SK-N-SH (cell line): ENCODE measurements around the gene RNF175. TPM values are rescaled to one million over a fixed set of nuclear protein-coding genes. Genes with fewer than 3 reads are reported as not detected.

Experiments used
- CTCF ChIA-PET: fragments of 300-600, 350-600 bp; formaldehyde crosslinking; extraction: SDS; loops from one replicate; lab custom pipeline; 2021; lab: Yijun Ruan, JAX
- POLR2A ChIA-PET: fragments of 350-600 bp; sonication (Branson Sonifier 250); formaldehyde crosslinking; extraction: SDS; loops from one replicate; lab custom pipeline; 2020; ENCODE audit warnings: antibody characterized with exemption, inconsistent platforms; lab: Yijun Ruan, JAX
- DNase-seq: peaks from one replicate; pipeline ENCODE4 v3.0.0; 2012
- H2AFZ ChIP-seq: fragments of 200-600 bp; sonication (generic); 2 replicates; pipeline ENCODE4 v1.8.1; 2016; ENCODE audit warnings: antibody characterized with exemption, mild to moderate bottlenecking, low read depth
- H3F3A ChIP-seq: fragments of 200-600 bp; sonication (generic); replicated peaks from 2 replicates; pipeline ENCODE3; 2016; ENCODE audit warnings: antibody characterized with exemption, mild to moderate bottlenecking; ENCODE audit not compliant: insufficient read depth
- H3K27ac ChIP-seq, 2 experiments: fragments of 200-500 bp in 1 of 2; fragments of 200-600 bp in 1 of 2; sonication (Bioruptor generic) in 1 of 2; sonication (generic), shearing (Covaris generic) in 1 of 2; 2 replicates each; pipeline versions ENCODE4 v1.5.1 to v1.6.1; 2014 to 2016; ENCODE audit warnings: low read depth in 2 of 2, inconsistent platforms in 1 of 2, low read length in 1 of 2, mild to moderate bottlenecking in 1 of 2, mixed read lengths in 1 of 2
- H3K27me3 ChIP-seq: fragments of 200-600 bp; sonication (generic), shearing (Covaris generic); 2 replicates; pipeline ENCODE4 v1.6.1; 2016; ENCODE audit warnings: mixed run types; ENCODE audit not compliant: insufficient read depth
- H3K36me3 ChIP-seq, 2 experiments: fragments of 200-500 bp in 1 of 2; fragments of 200-600 bp in 1 of 2; sonication (Bioruptor generic) in 1 of 2; sonication (generic) in 1 of 2; replicated peaks in 1 of 2; 2 replicates each; pipeline versions ENCODE3 to v1.5.1; 2014 to 2016; ENCODE audit warnings: low read length in 1 of 2, mild to moderate bottlenecking in 1 of 2; ENCODE audit not compliant: insufficient read depth in 2 of 2, control insufficient read depth in 1 of 2
- H3K4me1 ChIP-seq, 2 experiments: fragments of 200-500 bp in 1 of 2; fragments of 200-600 bp in 1 of 2; sonication (Bioruptor generic) in 1 of 2; sonication (generic), shearing (Covaris generic) in 1 of 2; 2 replicates each; pipeline versions ENCODE4 v1.5.1 to v1.6.1; 2014 to 2016; ENCODE audit warnings: low read depth in 1 of 2, low read length in 1 of 2, mixed run types in 1 of 2; ENCODE audit not compliant: insufficient read depth in 2 of 2, control insufficient read depth in 1 of 2
- H3K4me2 ChIP-seq: fragments of 200-600 bp; sonication (generic), shearing (Covaris generic); 2 replicates; pipeline ENCODE4 v1.6.1; 2017; ENCODE audit warnings: mixed run types
- H3K4me3 ChIP-seq, 2 experiments: fragments of 200-500 bp in 1 of 2; fragments of 200-600 bp in 1 of 2; sonication (Bioruptor generic) in 1 of 2; sonication (generic), shearing (Covaris generic) in 1 of 2; 2 replicates each; pipeline versions ENCODE4 v1.5.1 to v1.8.1; 2014 to 2016; ENCODE audit warnings: low read depth in 2 of 2, inconsistent platforms in 1 of 2, low read length in 1 of 2, mild to moderate bottlenecking in 1 of 2, mixed read lengths in 1 of 2, moderate library complexity in 1 of 2
- H3K79me2 ChIP-seq: fragments of 200-600 bp; sonication (generic); 2 replicates; pipeline ENCODE4 v1.8.1; 2017; ENCODE audit warnings: mild to moderate bottlenecking; ENCODE audit not compliant: insufficient read depth
- H3K9ac ChIP-seq: fragments of 200-600 bp; sonication (generic); 2 replicates; pipeline ENCODE4 v1.6.1; 2017; ENCODE audit warnings: mixed run types
- H3K9me2 ChIP-seq: fragments of 200-600 bp; sonication (generic); 2 replicates; pipeline ENCODE4 v1.6.1; 2017; ENCODE audit warnings: mixed run types
- H3K9me3 ChIP-seq: fragments of 200-600 bp; sonication (generic); 2 replicates; pipeline ENCODE4 v1.6.1; 2017; ENCODE audit warnings: mixed run types, mild to moderate bottlenecking, moderate library complexity
- H4K20me1 ChIP-seq: fragments of 200-600 bp; sonication (generic); 2 replicates; pipeline ENCODE4 v1.6.1; 2017; ENCODE audit warnings: mild to moderate bottlenecking, mixed run types; ENCODE audit not compliant: insufficient read depth
- ELF1 ChIP-seq: IDR thresholded peaks from 2 replicates; pipeline ENCODE4 v1.4.0; 2012
- EZH2phosphoT487 ChIP-seq: fragments of 200-600 bp; sonication (generic); IDR thresholded peaks from 2 replicates; pipeline ENCODE4 v1.6.1; 2017; ENCODE audit warnings: low read depth, mixed run types, mild to moderate bottlenecking, antibody characterized with exemption, moderate library complexity, borderline replicate concordance
- FOSL2 ChIP-seq: IDR thresholded peaks from 2 replicates; pipeline ENCODE4 v1.4.0; 2012; ENCODE audit warnings: low read depth, mild to moderate bottlenecking, moderate library complexity, borderline replicate concordance
- FOXJ3 ChIP-seq: sonication (generic); formaldehyde crosslinking; IDR thresholded peaks from 2 replicates; pipeline ENCODE4 v1.5.1; 2020; ENCODE audit warnings: mild to moderate bottlenecking, missing genetic modification reagents
- FOXM1 ChIP-seq: IDR thresholded peaks from 2 replicates; pipeline ENCODE4 v1.4.0; 2012; ENCODE audit warnings: low read depth, mild to moderate bottlenecking
- GATA2 ChIP-seq: sonication (generic); formaldehyde crosslinking; IDR thresholded peaks from 2 replicates; pipeline ENCODE4 v1.5.0; 2020; ENCODE audit warnings: mild to moderate bottlenecking, missing genetic modification reagents
- NFIC ChIP-seq: IDR thresholded peaks from 2 replicates; pipeline ENCODE4 v1.4.0; 2012; ENCODE audit warnings: borderline replicate concordance
- RCOR1 ChIP-seq: fragments of 150-350 bp; IDR thresholded peaks from 2 replicates; pipeline ENCODE4 v1.6.1; 2017; ENCODE audit warnings: antibody characterized with exemption, low read length
- RFX5 ChIP-seq: IDR thresholded peaks from 2 replicates; pipeline ENCODE4 v1.6.1; 2012; ENCODE audit warnings: mild to moderate bottlenecking, improper control_type of control experiment, low read length
- TEAD4 ChIP-seq: IDR thresholded peaks from 2 replicates; pipeline ENCODE4 v1.4.0; 2012; ENCODE audit warnings: mild to moderate bottlenecking, borderline replicate concordance; ENCODE audit not compliant: insufficient read depth
- YY1 ChIP-seq: IDR thresholded peaks from 2 replicates; pipeline ENCODE4 v1.4.0; 2012; ENCODE audit warnings: low read depth, mild to moderate bottlenecking
- WGBS: methylation state at CpG from one replicate; pipeline ENCODE4 v1.1.6; 2017; ENCODE audit warnings: low lambda C conversion rate; 5-methylcytosine and 5-hydroxymethylcytosine counted together
- polyA plus RNA-seq, 3 experiments: library from polyadenylated mRNA; depleted of rRNA; stranded (reverse); fragments of >200 nt; gene quantifications; 2 replicates each; pipeline ENCODE4 v1.2.3, GENCODE V29; 2012
- TF ChIP-seq, protein P1 (sequence below): IDR thresholded peaks from 2 replicates; pipeline ENCODE4 v1.6.1; 2012; ENCODE audit warnings: mild to moderate bottlenecking, low read depth, low read length, moderate library complexity
- TF ChIP-seq, protein P2 (sequence below): IDR thresholded peaks from 2 replicates; pipeline ENCODE4 v1.4.0; 2012; ENCODE audit warnings: low read depth, borderline replicate concordance
- TF ChIP-seq, protein P3 (sequence below): IDR thresholded peaks from 2 replicates; pipeline ENCODE4 v1.4.0; 2012; ENCODE audit warnings: low read depth, borderline replicate concordance
- TF ChIP-seq, protein P4 (sequence below): fragments of 150-350 bp; IDR thresholded peaks from 2 replicates; pipeline ENCODE4 v1.6.1; 2017; ENCODE audit warnings: antibody characterized with exemption, low read length, low read depth, borderline replicate concordance
- TF ChIP-seq, protein P5 (sequence below): fragments of 200-600 bp; sonication (generic); IDR thresholded peaks from 2 replicates; pipeline ENCODE4 v1.6.1; 2017; ENCODE audit warnings: antibody characterized with exemption, mild to moderate bottlenecking, moderate library complexity
- TF ChIP-seq, protein P6 (sequence below): IDR thresholded peaks from 2 replicates; pipeline ENCODE4 v1.4.0; 2012; ENCODE audit warnings: low read depth
- TF ChIP-seq, protein P7 (sequence below): fragments of 150-350 bp; IDR thresholded peaks from 2 replicates; pipeline ENCODE4 v1.6.1; 2016; ENCODE audit warnings: mild to moderate bottlenecking, low read depth, low read length

Gene RNF175
- polyA plus RNA-seq, 1 of the 3 experiments (the other 2 are of a cell fraction): 0.10 TPM

DNA sequence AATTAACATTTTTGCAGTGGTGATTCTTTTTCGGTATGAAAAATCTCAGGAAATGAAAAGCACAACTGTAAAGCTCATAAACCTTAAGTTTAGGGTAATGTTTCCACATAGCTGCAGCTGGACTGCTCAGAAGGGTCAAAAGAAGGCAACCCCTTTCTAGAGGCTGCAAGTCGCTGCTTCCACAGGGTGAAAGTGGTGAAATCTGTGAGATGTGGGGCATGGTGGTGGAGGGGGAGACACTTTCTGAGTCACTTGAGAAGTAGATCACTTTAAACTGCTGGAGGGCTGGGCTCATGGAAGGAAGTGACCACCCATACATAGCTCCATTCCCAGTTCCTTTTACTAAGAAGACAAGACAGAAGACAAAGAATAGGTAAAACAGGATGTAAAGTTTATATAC lies 20.4 kb upstream of the RNF175 start:
- TF ChIP-seq TEAD4 (no peak), FOXJ3 (no peak), FOXM1 (no peak), RCOR1 (no peak), FOSL2 (no peak), ELF1 (no peak), NFIC (no peak), EZH2phosphoT487 (no peak), YY1 (no peak), GATA2 (CRISPR knock-in tag) (no peak), RFX5 (no peak)
- TF ChIP-seq, protein P1, sequence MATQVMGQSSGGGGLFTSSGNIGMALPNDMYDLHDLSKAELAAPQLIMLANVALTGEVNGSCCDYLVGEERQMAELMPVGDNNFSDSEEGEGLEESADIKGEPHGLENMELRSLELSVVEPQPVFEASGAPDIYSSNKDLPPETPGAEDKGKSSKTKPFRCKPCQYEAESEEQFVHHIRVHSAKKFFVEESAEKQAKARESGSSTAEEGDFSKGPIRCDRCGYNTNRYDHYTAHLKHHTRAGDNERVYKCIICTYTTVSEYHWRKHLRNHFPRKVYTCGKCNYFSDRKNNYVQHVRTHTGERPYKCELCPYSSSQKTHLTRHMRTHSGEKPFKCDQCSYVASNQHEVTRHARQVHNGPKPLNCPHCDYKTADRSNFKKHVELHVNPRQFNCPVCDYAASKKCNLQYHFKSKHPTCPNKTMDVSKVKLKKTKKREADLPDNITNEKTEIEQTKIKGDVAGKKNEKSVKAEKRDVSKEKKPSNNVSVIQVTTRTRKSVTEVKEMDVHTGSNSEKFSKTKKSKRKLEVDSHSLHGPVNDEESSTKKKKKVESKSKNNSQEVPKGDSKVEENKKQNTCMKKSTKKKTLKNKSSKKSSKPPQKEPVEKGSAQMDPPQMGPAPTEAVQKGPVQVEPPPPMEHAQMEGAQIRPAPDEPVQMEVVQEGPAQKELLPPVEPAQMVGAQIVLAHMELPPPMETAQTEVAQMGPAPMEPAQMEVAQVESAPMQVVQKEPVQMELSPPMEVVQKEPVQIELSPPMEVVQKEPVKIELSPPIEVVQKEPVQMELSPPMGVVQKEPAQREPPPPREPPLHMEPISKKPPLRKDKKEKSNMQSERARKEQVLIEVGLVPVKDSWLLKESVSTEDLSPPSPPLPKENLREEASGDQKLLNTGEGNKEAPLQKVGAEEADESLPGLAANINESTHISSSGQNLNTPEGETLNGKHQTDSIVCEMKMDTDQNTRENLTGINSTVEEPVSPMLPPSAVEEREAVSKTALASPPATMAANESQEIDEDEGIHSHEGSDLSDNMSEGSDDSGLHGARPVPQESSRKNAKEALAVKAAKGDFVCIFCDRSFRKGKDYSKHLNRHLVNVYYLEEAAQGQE: no peak
- TF ChIP-seq, protein P2, sequence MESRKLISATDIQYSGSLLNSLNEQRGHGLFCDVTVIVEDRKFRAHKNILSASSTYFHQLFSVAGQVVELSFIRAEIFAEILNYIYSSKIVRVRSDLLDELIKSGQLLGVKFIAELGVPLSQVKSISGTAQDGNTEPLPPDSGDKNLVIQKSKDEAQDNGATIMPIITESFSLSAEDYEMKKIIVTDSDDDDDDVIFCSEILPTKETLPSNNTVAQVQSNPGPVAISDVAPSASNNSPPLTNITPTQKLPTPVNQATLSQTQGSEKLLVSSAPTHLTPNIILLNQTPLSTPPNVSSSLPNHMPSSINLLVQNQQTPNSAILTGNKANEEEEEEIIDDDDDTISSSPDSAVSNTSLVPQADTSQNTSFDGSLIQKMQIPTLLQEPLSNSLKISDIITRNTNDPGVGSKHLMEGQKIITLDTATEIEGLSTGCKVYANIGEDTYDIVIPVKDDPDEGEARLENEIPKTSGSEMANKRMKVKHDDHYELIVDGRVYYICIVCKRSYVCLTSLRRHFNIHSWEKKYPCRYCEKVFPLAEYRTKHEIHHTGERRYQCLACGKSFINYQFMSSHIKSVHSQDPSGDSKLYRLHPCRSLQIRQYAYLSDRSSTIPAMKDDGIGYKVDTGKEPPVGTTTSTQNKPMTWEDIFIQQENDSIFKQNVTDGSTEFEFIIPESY: no peak
- TF ChIP-seq, protein P3, sequence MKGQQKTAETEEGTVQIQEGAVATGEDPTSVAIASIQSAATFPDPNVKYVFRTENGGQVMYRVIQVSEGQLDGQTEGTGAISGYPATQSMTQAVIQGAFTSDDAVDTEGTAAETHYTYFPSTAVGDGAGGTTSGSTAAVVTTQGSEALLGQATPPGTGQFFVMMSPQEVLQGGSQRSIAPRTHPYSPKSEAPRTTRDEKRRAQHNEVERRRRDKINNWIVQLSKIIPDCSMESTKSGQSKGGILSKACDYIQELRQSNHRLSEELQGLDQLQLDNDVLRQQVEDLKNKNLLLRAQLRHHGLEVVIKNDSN: no peak
- TF ChIP-seq, protein P4, sequence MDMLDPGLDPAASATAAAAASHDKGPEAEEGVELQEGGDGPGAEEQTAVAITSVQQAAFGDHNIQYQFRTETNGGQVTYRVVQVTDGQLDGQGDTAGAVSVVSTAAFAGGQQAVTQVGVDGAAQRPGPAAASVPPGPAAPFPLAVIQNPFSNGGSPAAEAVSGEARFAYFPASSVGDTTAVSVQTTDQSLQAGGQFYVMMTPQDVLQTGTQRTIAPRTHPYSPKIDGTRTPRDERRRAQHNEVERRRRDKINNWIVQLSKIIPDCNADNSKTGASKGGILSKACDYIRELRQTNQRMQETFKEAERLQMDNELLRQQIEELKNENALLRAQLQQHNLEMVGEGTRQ: no peak
- TF ChIP-seq, protein P5, sequence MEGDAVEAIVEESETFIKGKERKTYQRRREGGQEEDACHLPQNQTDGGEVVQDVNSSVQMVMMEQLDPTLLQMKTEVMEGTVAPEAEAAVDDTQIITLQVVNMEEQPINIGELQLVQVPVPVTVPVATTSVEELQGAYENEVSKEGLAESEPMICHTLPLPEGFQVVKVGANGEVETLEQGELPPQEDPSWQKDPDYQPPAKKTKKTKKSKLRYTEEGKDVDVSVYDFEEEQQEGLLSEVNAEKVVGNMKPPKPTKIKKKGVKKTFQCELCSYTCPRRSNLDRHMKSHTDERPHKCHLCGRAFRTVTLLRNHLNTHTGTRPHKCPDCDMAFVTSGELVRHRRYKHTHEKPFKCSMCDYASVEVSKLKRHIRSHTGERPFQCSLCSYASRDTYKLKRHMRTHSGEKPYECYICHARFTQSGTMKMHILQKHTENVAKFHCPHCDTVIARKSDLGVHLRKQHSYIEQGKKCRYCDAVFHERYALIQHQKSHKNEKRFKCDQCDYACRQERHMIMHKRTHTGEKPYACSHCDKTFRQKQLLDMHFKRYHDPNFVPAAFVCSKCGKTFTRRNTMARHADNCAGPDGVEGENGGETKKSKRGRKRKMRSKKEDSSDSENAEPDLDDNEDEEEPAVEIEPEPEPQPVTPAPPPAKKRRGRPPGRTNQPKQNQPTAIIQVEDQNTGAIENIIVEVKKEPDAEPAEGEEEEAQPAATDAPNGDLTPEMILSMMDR: no peak
- TF ChIP-seq, protein P6, sequence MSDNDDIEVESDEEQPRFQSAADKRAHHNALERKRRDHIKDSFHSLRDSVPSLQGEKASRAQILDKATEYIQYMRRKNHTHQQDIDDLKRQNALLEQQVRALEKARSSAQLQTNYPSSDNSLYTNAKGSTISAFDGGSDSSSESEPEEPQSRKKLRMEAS: no peak
- TF ChIP-seq, protein P7, sequence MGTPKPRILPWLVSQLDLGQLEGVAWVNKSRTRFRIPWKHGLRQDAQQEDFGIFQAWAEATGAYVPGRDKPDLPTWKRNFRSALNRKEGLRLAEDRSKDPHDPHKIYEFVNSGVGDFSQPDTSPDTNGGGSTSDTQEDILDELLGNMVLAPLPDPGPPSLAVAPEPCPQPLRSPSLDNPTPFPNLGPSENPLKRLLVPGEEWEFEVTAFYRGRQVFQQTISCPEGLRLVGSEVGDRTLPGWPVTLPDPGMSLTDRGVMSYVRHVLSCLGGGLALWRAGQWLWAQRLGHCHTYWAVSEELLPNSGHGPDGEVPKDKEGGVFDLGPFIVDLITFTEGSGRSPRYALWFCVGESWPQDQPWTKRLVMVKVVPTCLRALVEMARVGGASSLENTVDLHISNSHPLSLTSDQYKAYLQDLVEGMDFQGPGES: no peak
- Histone ChIP-seq H3K9me3 (no peaks in the 10 kb centered on the region), H2AFZ (no peak overlapping the region), H3K27ac (no peak overlapping the region), H3K27me3 (peaks cover 10% of the 10 kb centered on the region; the same call in 1 of the 2 replicates), H3K9ac (no peak overlapping the region), H3K4me3 (no peak overlapping the region), H3K4me2 (no peak overlapping the region), H3F3A (no peaks in the 10 kb centered on the region), H4K20me1 (no peaks in the 10 kb centered on the region), H3K4me1 (no peaks in the 10 kb centered on the region; a peak in 1 of 4 replicates), H3K79me2 (no peaks in the 10 kb centered on the region), H3K9me2 (no peaks in the 10 kb centered on the region), H3K36me3 (no peaks in the 10 kb centered on the region)
- ChIA-PET CTCF (interaction anchor here (1.7 kb wide), 1 partner anchor 16 kb away, joined by 6 read pairs; no protein-coding TSS in a partner anchor), POLR2A (no interaction called here)
- WGBS: 6% methylated on average over 2 of the region's 2 CpGs
- no peak for DNase-seq
